NCI-H2029 treated with DMSO at 0.1 percent for 48 hours (cell line): Measurements from ENCODE around the gene SOCS7.
A peak's percentile ranks its signal among the peaks of the same experiment; 100 is the strongest.

ENCODE experiments used
- DNase-seq: peaks from one replicate; lab custom pipeline; 2025; lab: John Stamatoyannopoulos, UW

The SOCS7 gene

DNA sequence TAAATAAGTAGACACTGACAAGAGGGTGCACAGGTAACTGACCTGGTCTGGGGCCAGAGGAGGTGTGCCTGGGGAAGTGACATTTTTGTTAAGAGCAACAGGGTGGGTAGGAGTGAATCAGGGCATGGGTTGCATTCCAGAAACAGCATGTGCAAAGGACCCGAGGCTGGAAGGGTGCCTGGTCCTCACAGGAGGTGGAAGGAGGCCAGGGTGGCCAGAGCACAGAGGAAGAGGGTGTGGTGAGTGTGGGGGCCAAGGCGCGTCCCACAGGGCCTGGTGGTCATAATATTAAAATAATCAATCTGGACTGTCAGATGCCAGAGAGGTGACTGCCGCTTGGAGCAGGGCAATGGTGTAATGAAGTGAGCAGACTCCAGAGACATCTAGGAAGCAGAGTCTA is 90.9 kb downstream of the SOCS7 start:
- DNase-seq: no peak

DNA sequence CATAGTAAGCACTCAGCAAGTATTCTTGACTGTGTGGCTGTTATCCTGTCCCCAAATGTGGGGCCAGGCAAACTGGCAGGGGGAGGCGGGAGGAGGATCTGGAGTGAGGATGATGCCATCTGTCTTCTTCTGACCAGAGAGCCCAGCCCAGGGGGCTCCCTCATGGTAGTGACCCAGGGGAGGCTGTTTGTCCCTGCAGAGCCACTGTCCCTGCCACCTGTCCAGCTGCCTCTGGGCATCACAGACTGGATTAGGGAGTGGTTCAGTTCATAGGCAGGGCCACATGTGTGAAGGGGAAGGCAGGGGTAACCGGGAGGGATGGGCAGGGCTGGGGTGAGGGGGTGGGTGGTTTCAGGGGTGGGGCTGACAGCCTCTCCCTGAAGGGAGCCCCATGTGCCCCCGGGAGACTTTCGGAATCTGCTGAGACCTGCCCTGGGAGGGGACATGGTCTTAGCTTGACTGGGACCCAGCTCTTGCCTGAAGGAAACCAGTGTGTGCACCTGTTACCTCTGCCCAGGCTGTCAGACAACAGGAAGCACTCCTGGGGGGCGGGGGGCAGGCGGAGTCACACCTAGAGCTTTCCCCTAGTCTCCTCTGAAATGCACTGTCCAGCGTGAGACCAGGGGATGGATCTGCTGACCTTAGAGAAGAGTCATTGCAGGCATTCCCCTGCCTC is 91.8 kb downstream of the SOCS7 start:
- no peak for DNase-seq

DNA sequence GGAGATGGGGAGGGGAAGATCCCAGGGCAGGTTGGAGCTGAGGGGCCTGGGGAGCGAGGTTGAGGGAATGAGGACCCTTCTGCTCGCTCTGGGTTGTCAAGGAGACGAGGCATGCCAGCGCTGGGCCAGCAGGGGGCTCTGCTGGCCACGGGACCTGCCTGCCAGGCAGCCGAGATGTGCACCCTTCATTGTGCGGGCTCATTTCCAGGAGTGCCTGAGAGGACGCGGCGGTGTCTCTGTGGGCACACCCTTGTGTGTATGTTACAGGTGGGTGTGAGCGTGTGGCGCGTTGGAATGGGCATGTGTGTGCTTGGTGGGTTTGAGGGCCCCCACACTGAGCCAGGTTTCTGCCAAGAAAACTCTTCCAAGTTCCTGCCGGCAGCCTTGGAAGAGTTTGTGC is 92.5 kb downstream of the SOCS7 start:
- DNase-seq: peak; percentile 37

- peak; percentile 16 for DNase-seq
Observed at GRCh38 chr17:38447502-38448085, 96.0 kb downstream of the SOCS7 start.

DNA sequence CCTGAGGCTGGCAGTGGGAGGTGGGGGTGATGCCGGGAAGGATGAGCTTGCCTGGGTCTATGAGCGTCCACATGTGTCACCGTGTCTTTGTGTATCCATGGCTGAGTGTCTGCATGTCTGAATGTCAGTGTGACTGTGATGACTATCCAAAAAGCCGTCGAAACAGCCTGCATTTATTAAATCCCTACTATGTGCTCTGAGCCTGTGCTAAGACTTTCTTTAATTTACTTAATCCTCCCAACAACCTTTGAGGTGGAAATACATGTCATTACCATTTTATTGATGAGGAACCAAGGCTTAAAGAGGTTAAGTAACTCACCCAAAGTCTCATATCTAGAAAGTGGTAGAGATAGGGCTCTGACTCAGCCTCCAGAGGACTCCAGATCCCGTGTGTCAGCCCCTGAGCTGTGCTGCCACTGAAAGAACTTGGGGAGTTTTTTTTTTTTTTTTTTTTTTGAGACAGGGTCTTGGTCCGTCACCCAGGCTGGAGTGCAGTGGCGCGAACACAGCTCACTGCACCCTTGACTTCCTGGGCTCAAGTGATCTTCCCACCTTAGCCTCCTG is 96.6 kb downstream of the SOCS7 start:
- DNase-seq: no peak

DNA sequence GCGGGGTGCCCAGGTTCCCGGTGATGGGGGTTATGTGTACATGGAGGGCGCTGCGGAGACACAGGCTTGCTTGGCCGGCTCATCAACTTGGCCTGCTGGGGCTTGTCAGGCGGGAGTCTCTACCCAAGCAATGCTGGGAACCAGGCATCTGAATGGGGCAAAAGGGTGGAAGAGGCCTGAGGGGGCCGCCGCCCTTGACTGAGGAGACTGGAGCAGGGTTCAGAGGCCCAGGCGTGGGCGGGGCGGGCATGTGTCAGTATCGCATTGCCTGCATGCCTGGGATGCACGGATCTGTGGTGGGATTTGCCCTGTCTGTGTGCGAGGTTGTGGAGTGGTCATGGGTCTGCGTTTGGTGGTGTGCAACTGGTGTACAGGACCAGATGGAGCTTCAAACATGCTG is 97.7 kb downstream of the SOCS7 start:
- DNase-seq: no peak

- no peak for DNase-seq
Observed at GRCh38 chr17:38450557-38451029, 98.9 kb downstream of the SOCS7 start.

DNA sequence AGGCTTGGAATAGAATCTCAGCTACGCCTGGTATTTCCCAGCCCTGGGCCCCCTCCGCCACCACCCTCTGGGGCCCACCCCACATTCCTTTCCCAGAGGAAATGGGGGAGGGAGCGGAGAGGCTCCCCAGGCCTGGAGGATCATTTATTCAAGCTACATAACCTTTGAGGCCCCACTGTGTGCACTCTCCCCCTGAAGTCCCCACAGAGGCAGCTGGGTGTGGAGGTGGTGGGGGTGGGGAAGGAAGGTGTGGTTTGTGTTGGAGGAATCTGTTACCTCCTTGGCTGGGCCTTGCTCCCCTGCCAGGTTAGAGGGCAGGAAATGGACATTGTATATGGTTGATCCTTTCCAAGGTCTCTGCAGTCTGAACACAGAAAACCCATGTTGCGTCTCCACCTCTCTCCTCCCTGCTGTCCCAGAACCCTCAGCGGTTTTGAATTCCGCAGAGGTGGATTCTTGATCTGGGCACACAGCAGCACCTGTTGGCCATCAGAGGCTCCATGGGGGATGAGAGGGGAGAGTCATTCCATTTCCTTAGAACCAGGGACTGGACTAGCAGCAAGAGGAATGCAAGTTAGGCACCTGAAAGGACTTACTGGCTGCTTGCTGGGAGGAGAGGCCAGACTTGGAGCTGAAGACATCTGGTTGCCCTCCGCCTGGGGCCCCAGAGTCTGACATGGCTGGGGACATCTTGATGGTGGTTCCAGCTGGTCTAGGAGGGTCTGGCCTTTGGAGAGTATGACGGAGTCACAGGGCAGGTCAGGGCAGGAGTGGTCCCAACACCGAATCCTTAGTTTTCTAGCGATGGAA is 99.6 kb downstream of the SOCS7 start:
- DNase-seq: no peak

DNA sequence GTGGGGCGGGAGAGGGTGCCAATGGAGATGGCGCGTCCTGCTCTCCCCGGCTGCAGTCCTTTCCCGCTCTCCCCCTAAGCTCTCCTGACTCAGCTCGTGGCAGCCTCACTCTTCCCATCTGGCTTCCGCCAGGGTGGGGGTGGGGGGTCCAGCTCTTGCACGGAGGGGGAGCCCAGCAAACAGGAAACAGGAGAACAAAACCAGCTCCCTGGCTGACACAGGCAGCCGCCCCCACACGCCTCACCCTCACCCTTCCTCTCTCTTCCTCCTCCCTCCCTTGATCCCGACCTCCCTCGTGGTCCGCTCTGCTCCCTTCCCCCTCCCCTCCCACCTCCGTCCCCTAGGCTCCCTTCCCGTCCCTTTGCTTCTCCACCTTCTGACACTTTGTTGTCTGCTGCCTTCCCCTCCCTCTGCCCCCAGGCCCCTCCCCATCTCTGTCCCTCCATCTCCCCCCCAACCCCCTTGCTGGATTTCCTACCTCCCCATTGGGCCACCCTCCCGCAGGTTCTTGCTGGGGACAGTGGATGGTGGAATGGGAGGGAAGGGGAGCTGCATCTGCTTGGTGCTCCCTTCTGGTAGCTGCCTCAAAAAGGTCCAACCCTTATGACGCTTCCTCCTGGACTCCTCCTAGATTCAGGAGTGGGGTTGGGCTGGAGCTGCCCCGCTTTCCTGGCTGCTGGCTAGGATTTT is 100.3 kb downstream of the SOCS7 start:
- no peak for DNase-seq

GRCh38 chr17:38452719-38453118 is 101.1 kb downstream of the SOCS7 start:
- DNase-seq: no peak

DNA sequence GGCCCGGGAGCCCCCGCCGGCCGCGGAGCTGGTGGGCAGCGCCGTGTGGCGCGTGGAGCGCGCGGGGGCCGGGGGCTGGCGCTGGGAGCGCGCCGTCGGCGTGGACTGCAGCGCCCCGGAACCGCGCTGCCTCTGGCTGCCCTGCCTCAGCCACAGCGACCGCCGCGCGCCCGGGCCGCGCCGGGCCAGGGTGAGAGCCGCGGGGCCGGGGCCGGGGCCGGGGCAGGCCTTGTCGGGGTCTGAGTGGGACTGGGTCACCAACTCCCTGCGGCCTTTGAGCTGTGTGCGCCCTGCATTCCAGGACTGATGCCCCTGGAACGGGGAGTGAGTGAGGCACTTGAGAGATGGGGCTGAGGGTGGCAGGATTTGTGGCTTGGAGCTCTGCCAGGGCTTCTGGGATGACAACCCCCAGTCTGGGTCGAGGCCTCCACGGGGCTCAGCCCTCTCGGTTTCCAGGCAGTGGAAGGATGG is 102.3 kb downstream of the SOCS7 start:
- no peak for DNase-seq

GRCh38 chr17:38454532-38454931 is 102.9 kb downstream of the SOCS7 start:
- no peak for DNase-seq
